ENCODE measurements around the gene ZNF470. TPM values are rescaled to one million over a fixed set of nuclear protein-coding genes. Genes with fewer than 3 reads are reported as not detected.

Gene ZNF470
- total RNA-seq, 1 experiment from 2014 or later, result 0.43 TPM

DNA sequence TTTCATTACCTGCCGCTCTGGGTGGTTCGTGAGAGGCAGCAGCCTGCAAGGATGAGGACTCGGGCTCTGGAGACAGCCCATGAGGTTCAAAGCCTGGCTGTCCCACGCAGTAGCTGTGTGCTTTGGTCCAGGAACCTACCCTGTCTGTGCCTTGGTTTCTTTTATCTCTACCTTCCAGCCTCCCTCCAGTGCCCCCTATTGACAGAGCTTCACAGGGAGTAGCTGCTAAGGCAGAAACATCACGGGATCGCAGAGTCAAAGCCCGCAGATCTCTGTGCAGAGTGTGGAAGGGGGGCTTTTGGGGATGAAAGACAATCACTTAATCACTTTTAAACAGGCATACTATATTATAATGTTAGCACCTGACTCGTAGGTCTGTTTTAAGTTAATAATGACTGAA, 44.0 kb downstream of the ZNF470 start:
- Mint-ChIP-seq H3K27me3 (ENCODE audit: insufficient read depth, unreplicated experiment) (no peaks in the 10 kb centered on the region), H3K4me1 (ENCODE audit: low read depth, unreplicated experiment) (no peaks in the 10 kb centered on the region), H3K9me3 (ENCODE audit: unreplicated experiment) (peaks cover 67% of the 10 kb centered on the region), H3K27ac (ENCODE audit: unreplicated experiment) (no peak overlapping the region), H3K4me3 (ENCODE audit: unreplicated experiment) (no peak overlapping the region), H3K36me3 (ENCODE audit: insufficient read depth, unreplicated experiment) (peaks cover 6% of the 10 kb centered on the region)
- DNase-seq, result no peak
- CTCF ChIA-PET, result no interaction called here
- no TSS peak for BruUV-seq (replicated peaks)
- TF ChIP-seq CTCF (IDR thresholded peaks at IDR 0.05; ENCODE audit: insufficient read depth in 1 of 2, low read depth in 1 of 2, low read length in 1 of 2, severe bottlenecking in 1 of 2, unreplicated experiment in 1 of 2), result no peak
- intact Hi-C loops (cut with micrococcal nuclease; ENCODE audit: unreplicated experiment), result no loop called here
- POLR2A ChIA-PET, result no interaction called here
- Histone ChIP-seq H3K27me3 (replicated peaks; ENCODE audit: control insufficient read depth, insufficient read depth, low read length) (no peaks in the 10 kb centered on the region), H3K36me3 (ENCODE audit: control insufficient read depth, insufficient read depth, low read length) (no peaks in the 10 kb centered on the region; the same call in 1 of the 2 replicates), H3K4me3 (ENCODE audit: low read depth, low read length) (no peak overlapping the region), H3K9me3 (no peaks in the 10 kb centered on the region; the same call in none of the 2 replicates), H3K4me1 (no peaks in the 10 kb centered on the region)

DNA sequence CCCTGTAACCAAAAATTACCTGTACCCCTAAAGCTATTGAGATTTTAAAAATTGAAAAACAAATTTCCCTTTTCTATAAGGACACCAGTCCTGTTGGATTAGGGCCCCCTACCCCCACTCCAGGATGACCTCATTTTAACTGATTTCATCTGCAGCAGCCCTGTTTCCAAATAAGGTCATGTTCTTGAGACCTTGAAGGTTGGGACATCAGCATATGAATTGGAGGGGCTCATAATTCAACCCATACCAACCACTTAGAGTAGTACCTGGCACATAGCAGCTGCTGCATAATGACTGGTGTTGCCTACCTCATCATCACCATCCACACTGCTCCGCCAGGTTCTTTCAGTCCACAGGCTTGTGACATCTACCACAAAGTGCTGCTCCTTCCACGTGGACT, 45.5 kb downstream of the ZNF470 start:
- BruUV-seq (replicated peaks), result no TSS peak
- Mint-ChIP-seq H3K4me3 (ENCODE audit: unreplicated experiment) (no peak overlapping the region), H3K9me3 (ENCODE audit: unreplicated experiment) (peaks cover 79% of the 10 kb centered on the region), H3K36me3 (ENCODE audit: insufficient read depth, unreplicated experiment) (peaks cover 9% of the 10 kb centered on the region), H3K4me1 (ENCODE audit: low read depth, unreplicated experiment) (no peaks in the 10 kb centered on the region), H3K27me3 (ENCODE audit: insufficient read depth, unreplicated experiment) (no peaks in the 10 kb centered on the region), H3K27ac (ENCODE audit: unreplicated experiment) (no peak overlapping the region)
- no peak overlapping the region for H3K4me3 ChIP-seq (ENCODE audit: low read depth, low read length)
- H3K27me3 ChIP-seq (replicated peaks; ENCODE audit: control insufficient read depth, insufficient read depth, low read length), result no peaks in the 10 kb centered on the region
- no peaks in the 10 kb centered on the region for H3K4me1 ChIP-seq
- TF ChIP-seq CTCF (IDR thresholded peaks at IDR 0.05; ENCODE audit: insufficient read depth in 1 of 2, low read depth in 1 of 2, low read length in 1 of 2, severe bottlenecking in 1 of 2, unreplicated experiment in 1 of 2), result no peak
- CTCF ChIA-PET, result no interaction called here
- no peaks in the 10 kb centered on the region; the same call in none of the 2 replicates for H3K9me3 ChIP-seq
- DNase-seq, result no peak
- POLR2A ChIA-PET, result no interaction called here
- no peaks in the 10 kb centered on the region; the same call in 1 of the 2 replicates for H3K36me3 ChIP-seq (ENCODE audit: control insufficient read depth, insufficient read depth, low read length)
- intact Hi-C loops (cut with micrococcal nuclease; ENCODE audit: unreplicated experiment), result no loop called here

GRCh38 chr19:56613639-56614038, 46.4 kb downstream of the ZNF470 start:
- H3K27ac Mint-ChIP-seq (ENCODE audit: unreplicated experiment), result no peak overlapping the region
- POLR2A ChIA-PET, result no interaction called here

More at GRCh38 chr19:56613639-56614038, 46.4 kb downstream of the ZNF470 start:
- H3K36me3 Mint-ChIP-seq (ENCODE audit: insufficient read depth, unreplicated experiment), result peaks cover 10% of the 10 kb centered on the region
- H3K4me3 ChIP-seq (ENCODE audit: low read depth, low read length), result no peak overlapping the region
- H3K4me3 Mint-ChIP-seq (ENCODE audit: unreplicated experiment), result no peak overlapping the region
- DNase-seq, result no peak
- intact Hi-C loops (cut with micrococcal nuclease; ENCODE audit: unreplicated experiment), result no loop called here
- H3K9me3 Mint-ChIP-seq (ENCODE audit: unreplicated experiment), result peaks cover 75% of the 10 kb centered on the region
- no peaks in the 10 kb centered on the region for H3K27me3 ChIP-seq (replicated peaks; ENCODE audit: control insufficient read depth, insufficient read depth, low read length)
- no peaks in the 10 kb centered on the region for H3K4me1 ChIP-seq
- H3K9me3 ChIP-seq, result no peaks in the 10 kb centered on the region; the same call in none of the 2 replicates
- H3K4me1 Mint-ChIP-seq (ENCODE audit: low read depth, unreplicated experiment), result no peaks in the 10 kb centered on the region
- TF ChIP-seq CTCF (IDR thresholded peaks at IDR 0.05; ENCODE audit: insufficient read depth in 1 of 2, low read depth in 1 of 2, low read length in 1 of 2, severe bottlenecking in 1 of 2, unreplicated experiment in 1 of 2), result no peak
- CTCF ChIA-PET, result no interaction called here
- no TSS peak for BruUV-seq (replicated peaks)
- no peaks in the 10 kb centered on the region; the same call in 1 of the 2 replicates for H3K36me3 ChIP-seq (ENCODE audit: control insufficient read depth, insufficient read depth, low read length)
- H3K27me3 Mint-ChIP-seq (ENCODE audit: insufficient read depth, unreplicated experiment), result no peaks in the 10 kb centered on the region

Measured in Caco-2 (cell line).